Kidney epithelial cell (primary cell): Measurements from ENCODE around the gene PKP4. TPM values are rescaled to one million over a fixed set of nuclear protein-coding genes. Genes with fewer than 3 reads are reported as not detected.

Experiments used
- DNase-seq: peaks from one replicate; pipeline ENCODE4 v3.0.0-alpha.2; 2010; ENCODE audit warnings: low read depth
- H3K27me3 ChIP-seq: 2 replicates; pipeline ENCODE4 v1.6.0; 2011; ENCODE audit warnings: low read length; ENCODE audit not compliant: control insufficient read depth, insufficient read depth
- H3K36me3 ChIP-seq: 2 replicates; pipeline ENCODE4 v1.5.1; 2011; ENCODE audit warnings: low read length; ENCODE audit not compliant: control insufficient read depth, insufficient read depth
- H3K4me3 ChIP-seq: 2 replicates; pipeline ENCODE4 v1.5.1; 2011; ENCODE audit warnings: low read depth, mild to moderate bottlenecking, control low read depth, low read length
- CTCF ChIP-seq: IDR thresholded peaks from 2 replicates; pipeline ENCODE4 v1.5.1; 2011; ENCODE audit warnings: mild to moderate bottlenecking, moderate library complexity, low read length, control low read depth, inconsistent platforms; ENCODE audit not compliant: insufficient read depth, poor library complexity, severe bottlenecking
- total RNA-seq: library from RNA; depleted of rRNA; stranded (reverse); fragments of >200 nt; gene quantifications from 2 replicates; pipeline ENCODE4 v1.2.3, GENCODE V29; 2015

Gene PKP4
- total RNA-seq, 1 donor from 2014 or later = 29.4 TPM

- H3K4me3 ChIP-seq = no peak overlapping the region
- no peaks in the 10 kb centered on the region for H3K27me3 ChIP-seq
- no peak for TF ChIP-seq CTCF
- no peak for DNase-seq
- no peaks in the 10 kb centered on the region for H3K36me3 ChIP-seq
These were observed 61.3 kb downstream of the PKP4 start for GRCh38 chr2:158518084-158518483.

- DNase-seq = no peak
- Histone ChIP-seq H3K36me3 (no peaks in the 10 kb centered on the region), H3K27me3 (no peaks in the 10 kb centered on the region), H3K4me3 (no peak overlapping the region)
- TF ChIP-seq CTCF = no peak
These were observed 62.7 kb downstream of the PKP4 start for GRCh38 chr2:158519481-158519880.

- no peaks in the 10 kb centered on the region for H3K36me3 ChIP-seq
- no peaks in the 10 kb centered on the region for H3K27me3 ChIP-seq
- no peak for TF ChIP-seq CTCF
- no peak for DNase-seq
- H3K4me3 ChIP-seq = no peak overlapping the region
These were observed 72.9 kb downstream of the PKP4 start for GRCh38 chr2:158529379-158530259.

GRCh38 chr2:158530829-158531228 is 74.1 kb downstream of the PKP4 start:
- Histone ChIP-seq H3K4me3 (no peak overlapping the region), H3K36me3 (no peaks in the 10 kb centered on the region), H3K27me3 (no peaks in the 10 kb centered on the region)
- no peak for DNase-seq
- TF ChIP-seq CTCF = no peak

GRCh38 chr2:158533009-158533408 is 76.3 kb downstream of the PKP4 start:
- H3K36me3 ChIP-seq = no peaks in the 10 kb centered on the region
- no peak for TF ChIP-seq CTCF

More at GRCh38 chr2:158533009-158533408, 76.3 kb downstream of the PKP4 start:
- no peak for DNase-seq
- no peaks in the 10 kb centered on the region for H3K27me3 ChIP-seq
- no peak overlapping the region for H3K4me3 ChIP-seq
